ENCODE data around the gene FFAR3. TPM values are rescaled to one million over a fixed set of nuclear protein-coding genes. Genes with fewer than 3 reads are reported as not detected.
A peak's percentile ranks its signal among the peaks of the same experiment; 100 is the strongest.

The FFAR3 gene
- total and polyA plus RNA-seq, 9 of the 15 experiments (the other 6 are each of a cell fraction or from before 2014, with no cell fraction given), result not detected

GRCh38 chr19:35369522-35369921 lies 11.3 kb downstream of the FFAR3 start (continued):
- TF ChIP-seq HINFP (tag; conservative IDR thresholded peaks at IDR 0.05; ENCODE audit: low read depth), result no peak
- TF ChIP-seq NFYB (IDR thresholded peaks at IDR 0.05; ENCODE audit: extremely low read depth, insufficient read length), result no peak
- TF ChIP-seq RCOR1 (IDR thresholded peaks at IDR 0.05; ENCODE audit: borderline replicate concordance in 1 of 2, low read depth in 2 of 2, low read length in 2 of 2), result peak in 1 of 2 experiments; percentile 67; a peak in 2 of 4 replicates
- TF ChIP-seq CTCFL (IDR thresholded peaks at IDR 0.05; ENCODE audit: borderline replicate concordance, insufficient read depth, low read depth, low read length, poor library complexity, severe bottlenecking), result no peak
- no peak for TF ChIP-seq HBP1 (CRISPR knock-in tag; IDR thresholded peaks at IDR 0.05)
- TF ChIP-seq ELF4 (CRISPR knock-in tag; IDR thresholded peaks at IDR 0.05), result no peak
- no peak for TF ChIP-seq ZNF586 (CRISPR knock-in tag; conservative IDR thresholded peaks at IDR 0.05)
- peak; percentile 49; the same call in 1 of the 2 replicates for TF ChIP-seq SPI1 (IDR thresholded peaks at IDR 0.05; ENCODE audit: borderline replicate concordance, low read depth, low read length)
- TF ChIP-seq, protein P1, sequence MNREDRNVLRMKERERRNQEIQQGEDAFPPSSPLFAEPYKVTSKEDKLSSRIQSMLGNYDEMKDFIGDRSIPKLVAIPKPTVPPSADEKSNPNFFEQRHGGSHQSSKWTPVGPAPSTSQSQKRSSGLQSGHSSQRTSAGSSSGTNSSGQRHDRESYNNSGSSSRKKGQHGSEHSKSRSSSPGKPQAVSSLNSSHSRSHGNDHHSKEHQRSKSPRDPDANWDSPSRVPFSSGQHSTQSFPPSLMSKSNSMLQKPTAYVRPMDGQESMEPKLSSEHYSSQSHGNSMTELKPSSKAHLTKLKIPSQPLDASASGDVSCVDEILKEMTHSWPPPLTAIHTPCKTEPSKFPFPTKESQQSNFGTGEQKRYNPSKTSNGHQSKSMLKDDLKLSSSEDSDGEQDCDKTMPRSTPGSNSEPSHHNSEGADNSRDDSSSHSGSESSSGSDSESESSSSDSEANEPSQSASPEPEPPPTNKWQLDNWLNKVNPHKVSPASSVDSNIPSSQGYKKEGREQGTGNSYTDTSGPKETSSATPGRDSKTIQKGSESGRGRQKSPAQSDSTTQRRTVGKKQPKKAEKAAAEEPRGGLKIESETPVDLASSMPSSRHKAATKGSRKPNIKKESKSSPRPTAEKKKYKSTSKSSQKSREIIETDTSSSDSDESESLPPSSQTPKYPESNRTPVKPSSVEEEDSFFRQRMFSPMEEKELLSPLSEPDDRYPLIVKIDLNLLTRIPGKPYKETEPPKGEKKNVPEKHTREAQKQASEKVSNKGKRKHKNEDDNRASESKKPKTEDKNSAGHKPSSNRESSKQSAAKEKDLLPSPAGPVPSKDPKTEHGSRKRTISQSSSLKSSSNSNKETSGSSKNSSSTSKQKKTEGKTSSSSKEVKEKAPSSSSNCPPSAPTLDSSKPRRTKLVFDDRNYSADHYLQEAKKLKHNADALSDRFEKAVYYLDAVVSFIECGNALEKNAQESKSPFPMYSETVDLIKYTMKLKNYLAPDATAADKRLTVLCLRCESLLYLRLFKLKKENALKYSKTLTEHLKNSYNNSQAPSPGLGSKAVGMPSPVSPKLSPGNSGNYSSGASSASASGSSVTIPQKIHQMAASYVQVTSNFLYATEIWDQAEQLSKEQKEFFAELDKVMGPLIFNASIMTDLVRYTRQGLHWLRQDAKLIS (CRISPR knock-in tag; IDR thresholded peaks at IDR 0.05), result no peak
- 0 out of 2 replicates have a peak, but pooled peaks have one; percentile 22 for TF ChIP-seq ADNP (tag; IDR thresholded peaks at IDR 0.05)
- no peak for TF ChIP-seq LCOR (CRISPR knock-in tag; IDR thresholded peaks at IDR 0.05)
- TF ChIP-seq ZNF324 (CRISPR knock-in tag; IDR thresholded peaks at IDR 0.05), result no peak
- no peak for TF ChIP-seq BCLAF1 (IDR thresholded peaks at IDR 0.05; ENCODE audit: borderline replicate concordance in 1 of 2, control insufficient read depth in 1 of 2, low read depth in 2 of 2, low read length in 1 of 2)
- TF ChIP-seq NEUROD1 (IDR thresholded peaks at IDR 0.05; ENCODE audit: borderline replicate concordance, low read depth, low read length, partially characterized antibody), result no peak
- no peak for TF ChIP-seq ELF2 (CRISPR knock-in tag; IDR thresholded peaks at IDR 0.05)
